Measurements from ENCODE around the gene FGF23.

Gene FGF23

DNA sequence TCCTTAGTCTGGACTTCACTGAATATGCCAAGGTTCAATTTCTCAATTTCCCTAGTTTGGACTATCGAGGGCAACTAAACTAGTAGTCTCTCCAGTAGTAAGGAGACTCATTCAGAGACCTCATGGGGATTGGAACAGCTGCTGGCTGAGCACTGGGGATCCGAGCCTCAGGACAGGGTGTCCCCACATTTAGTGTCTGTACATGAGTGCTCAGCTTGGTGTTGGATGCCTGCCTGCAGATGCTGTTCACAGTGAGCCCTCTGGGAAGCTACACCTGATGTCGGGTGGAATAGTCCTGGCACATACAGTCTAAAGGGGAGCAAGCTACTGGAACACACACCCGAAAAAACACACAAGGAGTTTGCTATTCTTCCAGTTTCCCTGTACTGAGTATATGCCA is 820 bp upstream of the FGF23 start:
- no peak for DNase-seq

DNA sequence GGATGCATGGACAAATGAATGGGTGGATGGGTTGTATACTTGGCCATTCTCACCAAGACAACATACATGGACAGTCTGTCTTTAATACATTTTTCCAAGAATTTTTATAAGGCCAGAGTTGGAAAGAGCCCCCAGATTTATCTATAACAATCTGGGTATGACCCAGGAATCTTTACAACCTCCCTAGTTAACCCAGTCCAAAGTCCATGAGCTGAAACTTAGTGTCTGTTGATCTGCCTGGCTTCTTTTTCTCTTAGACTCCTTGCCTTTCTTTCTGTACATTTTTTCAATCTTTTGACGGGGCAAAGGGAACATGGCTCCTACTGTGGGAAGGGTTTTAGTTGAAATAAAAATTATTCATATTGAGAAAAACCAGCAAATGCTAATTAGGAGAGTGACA is 740 bp downstream of the FGF23 start:
- no peak for DNase-seq

DNA sequence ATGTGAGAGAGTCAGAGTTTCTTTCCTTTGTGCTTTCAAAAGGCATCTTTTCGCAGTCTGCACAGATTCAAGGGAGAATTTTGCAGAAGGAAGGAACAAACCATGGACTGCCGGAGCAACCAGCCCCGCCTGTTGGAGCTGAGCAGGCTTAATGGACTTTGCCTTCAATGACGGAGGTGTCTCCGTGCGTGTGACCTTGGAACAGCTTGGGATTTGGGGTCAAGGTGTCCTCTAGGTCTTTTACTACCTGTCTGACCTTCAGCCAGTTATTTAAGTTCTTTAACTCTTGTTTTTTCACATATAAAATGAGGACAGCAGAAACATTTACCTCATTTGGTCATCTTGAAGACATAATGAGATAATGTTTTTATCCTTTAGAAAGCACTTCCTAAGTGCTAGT is 4.1 kb downstream of the FGF23 start:
- DNase-seq = no peak

DNA sequence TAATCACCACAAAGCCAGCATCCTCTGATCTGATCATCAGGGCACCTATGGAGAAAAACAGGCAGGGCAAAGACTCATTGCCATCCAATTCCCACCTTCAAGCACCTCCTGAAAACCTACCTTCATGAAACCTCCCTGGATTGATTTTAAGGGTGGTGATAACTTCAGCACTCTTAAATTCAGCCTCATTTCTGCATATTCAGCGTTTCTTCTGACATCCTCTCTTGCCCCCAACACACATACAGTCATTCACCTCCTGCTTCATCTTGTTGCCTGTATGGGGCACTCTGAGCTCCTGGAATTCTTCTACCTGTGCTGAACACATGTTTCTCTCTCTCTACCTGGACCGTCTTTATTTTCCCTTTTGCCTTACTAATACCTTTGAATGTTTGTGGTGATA is 6.9 kb downstream of the FGF23 start:
- DNase-seq = no peak

DNA sequence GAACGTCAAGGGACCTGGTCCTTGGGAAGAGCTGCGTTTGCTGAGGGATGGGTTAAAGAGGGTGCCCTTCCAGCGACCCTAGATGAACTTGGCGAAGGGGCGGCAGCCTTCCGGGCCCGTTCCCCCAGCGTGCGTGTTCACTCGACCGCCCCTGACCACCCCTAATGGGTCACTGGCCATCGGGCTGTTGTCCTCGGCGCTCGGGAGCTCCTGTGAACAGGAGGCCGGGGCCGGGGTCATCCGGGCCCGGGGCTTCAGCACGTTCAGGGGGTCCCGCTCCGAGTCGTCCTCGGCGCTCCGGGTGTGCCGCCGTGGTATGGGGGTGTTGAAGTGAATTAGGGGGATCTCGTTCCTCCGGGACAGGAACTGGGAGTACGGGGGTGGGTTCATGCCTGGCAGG is 9.2 kb downstream of the FGF23 start:
- no peak for DNase-seq

DNA sequence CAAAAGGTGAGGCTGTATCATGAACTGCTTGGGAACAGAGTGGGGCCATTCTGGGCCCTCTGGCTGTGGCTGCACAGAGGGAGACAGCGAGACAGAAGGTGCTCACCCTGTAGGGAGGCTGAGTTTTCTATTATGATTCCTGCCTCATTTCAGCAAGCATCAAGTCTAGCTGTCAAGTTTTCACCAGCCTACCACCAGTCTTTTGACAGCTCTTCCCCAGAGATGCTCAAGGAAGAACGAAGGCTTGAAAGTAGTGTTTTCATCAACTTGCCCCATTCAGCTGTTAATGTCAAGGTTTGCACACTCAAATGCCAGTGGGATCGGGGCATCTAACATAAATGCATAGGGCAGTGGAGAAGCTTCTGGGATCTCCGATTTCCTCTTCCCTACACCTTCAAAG is 10.0 kb downstream of the FGF23 start:
- no peak for DNase-seq

DNA sequence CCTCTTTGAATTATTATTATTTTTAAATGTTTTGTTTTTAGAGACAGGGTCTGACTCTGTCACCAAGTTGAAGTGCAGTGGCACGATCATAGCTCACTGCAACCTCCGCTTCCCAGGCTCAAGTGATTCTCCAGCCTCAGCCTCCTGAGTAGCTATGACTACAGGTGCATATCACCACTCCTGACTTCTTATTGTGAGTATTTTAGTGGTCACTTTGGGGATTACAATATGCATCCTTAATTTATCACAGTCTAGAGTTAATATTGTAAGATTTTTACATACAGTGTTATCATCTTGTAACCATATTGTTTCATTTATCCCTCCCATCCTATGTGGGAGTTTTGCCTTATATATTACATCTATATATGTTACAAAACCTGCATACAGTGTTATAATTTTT is 13.4 kb downstream of the FGF23 start:
- DNase-seq = no peak

DNA sequence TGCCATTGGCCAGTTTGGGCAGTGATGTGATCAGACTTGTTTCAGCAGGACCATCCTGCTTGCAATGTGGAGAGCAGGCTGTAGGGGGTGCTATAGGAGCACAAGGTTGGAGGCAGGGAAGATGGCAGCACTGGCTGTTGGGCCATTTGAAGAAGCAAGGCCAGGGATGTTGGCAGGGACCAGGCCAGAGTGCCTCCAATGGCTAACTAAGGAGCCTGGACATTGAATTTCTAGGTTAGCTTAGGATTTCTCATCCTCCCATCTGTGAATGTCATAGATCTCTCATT is 23.5 kb downstream of the FGF23 start:
- no peak for DNase-seq

DNA sequence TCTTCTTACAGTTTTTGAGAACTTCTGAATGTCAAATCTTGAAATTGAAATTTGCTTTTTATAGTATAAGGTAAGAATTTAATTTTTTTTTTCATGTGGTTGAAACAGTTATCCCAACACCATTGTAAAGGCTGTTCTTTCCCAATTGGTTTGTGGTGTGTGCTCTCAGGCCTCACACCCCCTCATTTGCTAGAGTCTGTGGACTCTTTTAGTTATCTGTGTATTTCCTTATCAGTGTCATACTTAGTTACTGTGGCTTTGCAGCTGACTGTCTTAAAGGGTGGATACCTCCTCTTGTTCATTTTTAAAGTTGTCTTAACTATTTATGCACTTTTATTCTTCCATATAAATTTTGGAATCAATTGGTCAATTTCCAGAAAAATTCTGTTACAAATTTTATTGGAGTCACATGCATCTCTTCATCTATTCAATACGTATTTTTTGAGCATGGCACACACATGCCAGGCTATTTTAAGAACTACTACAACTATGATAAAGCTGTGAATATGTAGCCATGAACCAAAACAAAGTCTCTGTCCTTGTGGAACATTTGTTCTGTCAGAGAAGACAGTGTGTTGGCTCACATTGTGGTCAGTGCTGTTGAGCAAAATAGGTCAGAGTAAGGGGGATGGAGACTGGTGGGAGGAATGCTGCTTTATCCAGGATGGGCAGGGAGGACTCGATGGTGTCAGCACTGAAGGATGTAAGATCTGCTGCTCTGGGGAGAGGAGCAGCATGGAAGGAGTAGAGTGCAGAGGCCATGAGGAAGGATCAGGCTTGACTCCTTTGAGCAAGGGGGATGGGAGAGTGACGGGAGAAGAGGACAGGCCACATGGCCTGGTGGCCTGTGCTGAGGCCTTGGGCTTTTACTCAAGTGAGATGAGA is 24.1 kb downstream of the FGF23 start:
- DNase-seq = no peak

DNA sequence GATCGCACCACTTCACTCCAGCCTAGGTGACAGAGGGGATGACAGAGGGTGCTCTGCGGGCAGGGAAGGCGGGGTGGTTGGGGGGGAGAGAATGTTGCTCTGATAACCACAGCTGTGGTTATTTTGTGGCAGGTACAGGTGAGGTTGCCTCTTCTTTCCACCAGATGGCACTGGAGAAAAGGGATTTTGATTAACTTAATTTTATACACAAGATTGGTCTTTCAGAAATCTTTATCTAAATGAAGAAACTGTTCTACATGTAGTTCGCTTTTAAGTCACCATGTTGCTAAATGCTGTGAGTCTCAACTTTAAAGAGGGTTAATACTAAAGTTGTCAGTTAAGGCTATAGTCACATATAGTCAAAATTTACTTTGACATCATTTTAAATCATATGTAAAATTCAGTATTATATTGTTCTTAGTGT is 25.7 kb downstream of the FGF23 start:
- no peak for DNase-seq

DNA sequence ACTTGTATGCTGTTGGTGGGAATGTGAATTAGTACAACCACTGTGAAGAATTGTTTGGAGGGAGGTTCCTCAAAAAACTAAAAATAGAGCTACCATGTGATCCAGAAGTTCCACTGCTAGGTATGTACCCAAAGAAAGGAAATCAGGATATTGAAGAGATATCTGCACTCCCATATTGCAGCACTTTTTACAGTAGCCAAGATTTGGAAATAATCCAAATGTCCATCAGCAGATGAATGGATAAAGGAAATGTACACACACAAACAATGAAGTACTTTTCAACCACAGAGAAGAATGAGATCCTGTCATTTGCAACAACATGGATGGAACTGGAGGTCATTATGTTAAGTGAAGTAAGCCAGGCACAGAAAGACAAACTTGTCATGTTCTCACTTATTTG is 32.6 kb downstream of the FGF23 start:
- no peak for DNase-seq

DNA sequence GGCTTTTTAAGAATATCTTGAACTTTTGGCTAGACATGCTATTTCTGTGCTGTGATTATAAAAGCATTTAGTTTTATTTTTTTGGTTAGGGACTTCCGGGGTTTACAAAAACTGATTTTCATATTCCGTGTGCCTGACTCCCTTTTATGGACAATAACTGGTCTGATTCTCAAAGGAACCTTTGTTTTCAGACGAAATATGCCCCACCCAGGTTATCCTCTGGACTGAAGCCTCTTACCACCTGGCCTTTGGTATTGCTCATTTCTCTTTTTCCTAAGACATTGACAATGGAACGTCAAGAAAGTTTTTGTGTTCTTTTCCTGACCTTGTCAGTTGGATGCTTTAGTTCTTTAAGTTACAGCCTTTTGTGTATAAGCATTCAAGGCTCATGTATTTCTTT is 47.7 kb downstream of the FGF23 start:
- no peak for DNase-seq

DNA sequence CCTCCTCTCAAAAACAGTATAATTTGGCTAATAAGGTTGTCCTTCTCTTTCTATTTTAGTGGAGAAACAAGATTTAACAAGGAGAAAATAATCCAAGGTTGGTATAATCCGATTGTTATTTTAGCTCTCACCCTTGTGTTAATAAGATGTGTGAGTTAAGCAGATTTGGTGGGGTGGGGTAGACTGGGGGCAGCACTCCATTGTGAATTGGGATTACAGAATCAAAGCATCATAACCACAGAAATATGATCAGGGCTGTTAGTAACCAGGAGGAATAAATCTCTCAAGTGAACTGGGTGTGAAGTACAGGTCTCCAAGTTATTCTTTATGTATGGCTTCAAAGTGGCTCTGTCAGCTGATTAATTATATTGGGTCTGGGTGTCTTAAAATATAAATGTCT is 48.3 kb downstream of the FGF23 start:
- no peak for DNase-seq

DNA sequence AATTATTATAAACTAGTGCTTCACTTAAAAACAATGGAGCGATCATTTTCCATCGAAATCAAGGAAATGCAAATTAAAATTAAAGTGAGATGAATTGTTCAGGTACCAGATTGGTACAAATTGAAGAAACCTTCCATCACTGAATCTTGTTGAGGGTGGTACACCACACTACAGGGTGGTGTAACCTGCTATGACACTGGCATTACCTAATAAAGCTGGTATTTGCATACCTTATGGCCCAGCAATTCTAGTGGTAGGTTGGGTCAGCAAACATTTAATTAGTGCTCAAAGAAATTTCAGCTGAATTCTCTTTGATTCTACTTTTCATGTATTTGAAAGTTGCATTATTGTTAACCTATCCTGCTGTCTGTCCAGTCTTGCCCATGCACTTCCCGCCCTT is 49.3 kb downstream of the FGF23 start:
- DNase-seq = no peak

DNA sequence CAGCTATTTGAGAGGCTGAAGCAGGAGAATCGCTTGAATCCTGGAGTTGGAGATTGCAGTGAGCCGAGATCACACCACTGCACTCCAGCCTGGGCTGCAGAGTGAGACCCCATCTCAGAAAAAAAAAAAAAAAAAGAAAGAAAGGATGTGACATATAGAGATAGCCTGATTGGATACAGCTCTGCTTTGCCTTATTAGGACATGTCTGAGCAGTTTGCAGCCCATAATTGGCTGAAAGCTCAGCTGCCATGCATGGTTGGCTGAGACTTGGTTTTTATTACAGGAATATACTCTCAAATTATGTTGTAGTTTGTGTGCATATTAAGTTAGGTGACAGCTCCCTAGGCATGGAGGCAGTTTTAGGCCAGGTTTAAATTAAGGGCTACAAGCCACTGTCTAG is 52.2 kb downstream of the FGF23 start:
- no peak for DNase-seq

DNA sequence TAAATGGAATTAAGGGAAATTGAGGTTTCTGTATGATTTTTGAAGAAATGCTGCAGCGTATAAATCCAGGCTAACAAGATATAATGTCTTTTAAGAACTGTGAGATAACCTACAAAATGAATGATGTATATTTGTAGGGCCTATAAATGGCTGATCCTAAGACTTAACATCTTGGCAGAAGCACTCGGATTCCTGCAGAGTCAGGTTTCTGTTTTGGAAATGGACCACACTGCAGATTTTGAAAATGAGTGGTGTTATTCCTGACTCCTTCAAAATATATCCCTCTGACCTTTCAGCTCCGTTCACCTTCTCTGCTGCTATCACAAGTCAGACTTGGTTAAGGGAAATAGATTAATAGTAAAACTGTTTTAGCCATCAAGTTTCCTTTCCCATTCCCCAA is 53.5 kb downstream of the FGF23 start:
- DNase-seq = no peak

DNA sequence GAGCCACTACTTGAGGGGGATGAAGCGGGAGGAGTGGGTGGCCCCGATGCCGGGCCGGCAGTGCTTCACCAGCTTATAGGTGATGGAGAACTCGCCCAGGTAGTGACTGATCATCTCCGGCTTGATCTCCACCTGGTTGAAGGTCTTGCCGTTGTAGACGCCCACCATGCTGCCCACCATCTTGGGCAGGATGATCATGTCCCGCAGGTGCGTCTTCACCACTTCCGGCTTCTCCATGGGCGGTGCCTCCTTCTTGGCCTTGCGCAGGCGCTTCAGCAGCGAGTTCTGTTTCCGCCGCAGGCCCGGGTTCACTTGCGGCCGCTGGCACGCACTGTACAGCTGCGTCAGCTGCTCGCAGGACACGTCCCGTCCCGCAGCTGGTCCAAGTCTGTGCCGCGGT is 55.1 kb downstream of the FGF23 start:
- no peak for DNase-seq

DNA sequence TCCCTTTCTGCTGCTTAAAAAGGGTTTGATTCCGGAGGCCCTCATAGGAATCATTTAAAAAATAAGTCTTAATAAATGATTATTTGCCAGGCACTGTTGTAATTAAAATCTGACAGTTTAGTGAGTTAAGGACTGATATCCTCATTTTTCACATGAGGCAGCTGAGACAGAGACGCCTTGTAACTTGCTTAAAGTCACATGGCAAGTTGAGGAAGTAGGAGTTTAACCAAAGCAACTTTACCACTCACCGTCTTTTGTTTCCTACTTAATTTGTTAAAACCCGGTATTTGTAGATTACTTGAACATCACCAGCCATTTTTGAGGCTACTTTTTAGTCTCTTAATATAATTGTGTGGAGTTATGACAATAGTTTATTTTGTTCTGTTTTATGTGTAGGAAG is 56.1 kb downstream of the FGF23 start:
- no peak for DNase-seq

DNA sequence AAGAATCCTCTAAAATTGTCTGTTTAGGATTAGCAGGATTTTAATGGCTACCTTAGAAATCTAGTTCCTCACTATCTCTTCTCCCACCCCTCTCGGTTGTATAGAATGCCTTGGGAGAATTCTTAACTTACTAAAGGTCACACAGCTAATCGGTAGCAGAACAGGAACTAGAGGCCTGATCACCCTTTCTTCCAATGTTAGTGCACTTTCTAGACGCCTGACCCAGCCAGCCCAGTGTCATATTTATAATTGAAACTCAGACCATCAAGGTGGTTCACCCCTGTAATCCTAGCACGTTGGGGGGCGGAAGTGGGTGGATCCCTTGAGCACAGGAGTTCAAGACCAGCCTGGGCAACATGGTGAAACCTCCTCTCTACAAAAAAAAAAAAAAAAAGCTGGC is 56.8 kb downstream of the FGF23 start:
- no peak for DNase-seq

DNA sequence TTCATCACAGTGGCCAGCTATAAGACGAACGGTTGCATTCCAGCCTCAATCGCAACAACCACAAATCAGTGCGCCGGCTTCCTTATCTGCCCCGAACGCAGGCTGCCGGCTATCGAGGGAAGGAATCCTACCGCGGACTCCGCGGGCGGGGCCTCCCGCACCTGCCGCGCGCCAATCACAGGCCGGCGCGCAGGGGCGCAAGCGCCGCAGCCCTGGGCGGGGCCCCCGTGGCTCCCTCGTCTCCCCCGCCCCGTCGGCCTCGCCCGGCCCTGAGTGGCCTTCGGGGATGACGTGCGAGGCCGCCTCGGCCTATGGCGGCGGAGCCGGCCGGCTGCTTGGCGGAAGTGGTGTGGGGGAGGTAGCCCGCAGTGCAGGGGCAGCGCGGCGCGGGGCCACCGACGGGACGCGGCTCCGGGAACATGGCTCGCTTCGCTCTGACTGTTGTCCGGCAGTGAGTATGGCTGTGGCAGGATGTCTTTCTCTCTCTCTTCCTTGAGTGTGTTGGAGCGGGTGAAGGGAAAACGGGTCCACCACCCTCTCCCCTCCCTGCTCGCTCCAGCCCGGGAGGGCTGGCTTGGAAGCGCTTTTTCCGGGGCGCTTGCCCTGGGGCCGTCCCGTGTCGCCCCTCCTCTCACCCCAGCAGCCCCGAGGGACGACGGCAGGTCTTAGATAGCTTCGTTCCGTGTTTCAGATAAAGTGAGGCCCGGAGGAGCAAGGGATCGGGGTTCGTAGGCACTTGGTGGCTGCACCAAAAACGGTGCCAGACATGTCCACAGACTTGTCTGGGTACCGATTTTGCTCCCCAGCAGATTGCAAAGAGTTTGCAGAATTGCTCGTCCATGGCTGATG is 58.4 kb downstream of the FGF23 start, which contains the start of gene TIGAR:
Gene TIGAR, plus strand, starts transcription at position 361 of the 849 bp plus-strand sequence. Its CDS starts 59 bp downstream, at position 420.
- peak; percentile 83 for DNase-seq

DNA sequence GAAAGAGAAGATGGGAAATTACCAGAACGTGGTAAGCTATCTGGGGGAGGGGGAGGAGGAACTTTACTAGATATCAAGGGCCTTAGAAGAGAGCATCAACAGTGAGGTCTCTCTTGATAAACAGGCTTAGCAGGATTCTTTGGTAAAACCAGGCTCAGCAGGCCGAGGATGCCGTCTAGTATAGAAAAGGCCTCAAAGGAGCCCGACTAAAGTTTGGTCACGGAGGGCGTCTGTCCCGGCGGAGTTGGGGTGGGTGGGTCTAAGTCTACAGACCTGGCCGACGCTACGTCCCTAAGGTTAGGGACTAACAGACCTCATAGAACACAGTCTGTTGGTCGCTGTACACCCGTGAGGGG is 59.0 kb downstream of the FGF23 start:
- no peak for DNase-seq

All from NCI-H2227 treated with DMSO at 0.1 percent for 48 hours (cell line).